HepG2 (cell line): Measurements from ENCODE around the gene RBP7. TPM values are rescaled to one million over a fixed set of nuclear protein-coding genes. Genes with fewer than 3 reads are reported as not detected.

Experiments
- ATAC-seq: fragments of 200-7000 bp; cut with Tn5 transposase; 3 replicates; pipeline ENCODE4 v1.9.1; 2020; ENCODE audit warnings: mild to moderate bottlenecking, moderate library complexity
- BruUV-seq: library from RNA; stranded (reverse); fragments of 400-500 nt; replicated peaks from 2 replicates; lab custom pipeline; 2021; lab: Mats Ljungman, UMichigan
- CTCF ChIA-PET: fragments of 300-600 bp; formaldehyde crosslinking; extraction: SDS; loops from one replicate; lab custom pipeline; 2021; ENCODE audit warnings: low total read pairs, inconsistent platforms, low intra/inter-chr PET ratio; lab: Yijun Ruan, JAX
- POLR2A ChIA-PET: fragments of 350-600 bp; sonication (Branson Sonifier 250); formaldehyde crosslinking; loops from one replicate; lab custom pipeline; 2020; ENCODE audit warnings: antibody characterized with exemption, inconsistent platforms; lab: Yijun Ruan, JAX
- DNase-seq: peaks from one replicate; pipeline ENCODE4 v3.0.0-alpha.2; 2015; ENCODE audit warnings: low spot score
- FAIRE-seq: peaks from 3 replicates; lab custom pipeline; 2011; peaks lifted over from hg19 to GRCh38; lab: Jason Lieb, UNC
- H2AFZ ChIP-seq: one replicate; pipeline ENCODE4 v1.6.1; 2011; ENCODE audit warnings: low read length, inconsistent platforms
- H3K27ac ChIP-seq: fragments of 300-600 bp; 3 replicates; pipeline ENCODE4 v1.8.0; 2011; ENCODE audit warnings: mixed run types, mild to moderate bottlenecking, mixed read lengths, low read length, inconsistent platforms; ENCODE audit not compliant: insufficient read depth; ENCODE audit errors: extremely low read length
- H3K27me3 ChIP-seq, 2 experiments: fragments of 200-600 bp in 1 of 2; 2 replicates in 1 of 2; 3 replicates in 1 of 2; pipeline versions ENCODE4 v1.6.0 to v1.8.0; 2011; ENCODE audit warnings: low read length in 2 of 2, mild to moderate bottlenecking in 2 of 2, moderate library complexity in 2 of 2, inconsistent platforms in 1 of 2; ENCODE audit not compliant: insufficient read depth in 2 of 2, control insufficient read depth in 1 of 2
- H3K36me3 ChIP-seq, 2 experiments: fragments of 200-600 bp in 1 of 2; replicated peaks in 1 of 2; 2 replicates in 1 of 2; 3 replicates in 1 of 2; pipeline versions ENCODE4 v1.5.1 to v1.8.0; 2011; ENCODE audit warnings: low read length in 2 of 2, inconsistent platforms in 1 of 2; ENCODE audit not compliant: insufficient read depth in 2 of 2, control insufficient read depth in 1 of 2
- H3K4me1 ChIP-seq: 2 replicates; pipeline ENCODE4 v1.5.1; 2012; ENCODE audit warnings: low read length, inconsistent platforms; ENCODE audit not compliant: insufficient read depth
- H3K4me2 ChIP-seq: 2 replicates; pipeline ENCODE4 v1.6.0; 2011; ENCODE audit warnings: low read depth, low read length, inconsistent platforms
- H3K4me3 ChIP-seq, 3 experiments: fragments of 200-600 bp in 1 of 3; sonication (generic), shearing (Covaris generic) in 1 of 3; replicated peaks in 1 of 3; 2 replicates each; pipeline ENCODE4 v1.5.1; 2011 to 2016; ENCODE audit warnings: low read length in 3 of 3, inconsistent platforms in 2 of 3, low read depth in 2 of 3, mild to moderate bottlenecking in 2 of 3, control low read depth in 1 of 3, mixed read lengths in 1 of 3; ENCODE audit not compliant: insufficient read depth in 1 of 3
- H3K79me2 ChIP-seq: one replicate; pipeline ENCODE4 v1.6.1; 2011; ENCODE audit warnings: low read length, inconsistent platforms; ENCODE audit not compliant: insufficient read depth
- H3K9ac ChIP-seq: 2 replicates; pipeline ENCODE4 v1.6.0; 2011; ENCODE audit warnings: mild to moderate bottlenecking, low read depth, low read length, inconsistent platforms; ENCODE audit not compliant: insufficient read depth
- H3K9me3 ChIP-seq: 2 replicates; pipeline ENCODE4 v1.5.1; 2012; ENCODE audit warnings: mild to moderate bottlenecking, low read length
- H4K20me1 ChIP-seq: 2 replicates; pipeline ENCODE4 v1.6.0; 2011; ENCODE audit warnings: inconsistent platforms, mild to moderate bottlenecking, low read length, moderate library complexity; ENCODE audit not compliant: insufficient read depth
- ELF3 ChIP-seq: IDR thresholded peaks from 2 replicates; pipeline ENCODE4 v1.6.1; 2016; ENCODE audit warnings: missing genetic modification reagents, missing compliant biosample characterization
- FOXJ3 ChIP-seq: sonication (generic); formaldehyde crosslinking; IDR thresholded peaks from 2 replicates; pipeline ENCODE4 v1.4.0; 2020; ENCODE audit warnings: missing genetic modification reagents, mild to moderate bottlenecking, borderline replicate concordance
- JARID2 ChIP-seq: sonication (generic); formaldehyde crosslinking; IDR thresholded peaks from 2 replicates; pipeline ENCODE4 v1.8.1; 2023; ENCODE audit warnings: missing genetic modification reagents, inconsistent platforms; ENCODE audit not compliant: insufficient replicate concordance
- MAFG ChIP-seq: sonication (generic); formaldehyde crosslinking; IDR thresholded peaks from 2 replicates; pipeline ENCODE4 v1.5.1; 2020; ENCODE audit warnings: mild to moderate bottlenecking, missing genetic modification reagents
- MAX ChIP-seq: IDR thresholded peaks from 2 replicates; pipeline ENCODE4 v1.6.1; 2012; ENCODE audit warnings: inconsistent platforms
- NFAT5 ChIP-seq: sonication (generic); formaldehyde crosslinking; IDR thresholded peaks from 2 replicates; pipeline ENCODE4 v1.4.0; 2020; ENCODE audit warnings: missing genetic modification reagents
- TBL1XR1 ChIP-seq: fragments of 150-350 bp; IDR thresholded peaks from 2 replicates; pipeline ENCODE4 v1.6.1; 2014; ENCODE audit warnings: borderline replicate concordance, low read length; ENCODE audit not compliant: partially characterized antibody
- THYN1 ChIP-seq: sonication (generic); formaldehyde crosslinking; IDR thresholded peaks from 2 replicates; pipeline ENCODE4 v1.8.1; 2023; ENCODE audit warnings: low read depth, mild to moderate bottlenecking, moderate library complexity, missing genetic modification reagents, borderline replicate concordance
- TRIM22 ChIP-seq: fragments of 450-650 bp; IDR thresholded peaks from 2 replicates; pipeline ENCODE4 v1.6.1; 2017
- ZMYM4 ChIP-seq: sonication (generic); formaldehyde crosslinking; IDR thresholded peaks from 2 replicates; pipeline ENCODE4 v1.8.1; 2023; ENCODE audit warnings: mild to moderate bottlenecking, missing genetic modification reagents
- ZNF205 ChIP-seq: IDR thresholded peaks from 2 replicates; pipeline ENCODE4 v1.6.1; 2018; ENCODE audit warnings: missing biosample characterization, missing genetic modification reagents
- ZNF530 ChIP-seq: sonication (generic); formaldehyde crosslinking; IDR thresholded peaks from 2 replicates; pipeline ENCODE4 v1.5.0; 2020; ENCODE audit warnings: low read depth, mild to moderate bottlenecking, missing genetic modification reagents
- ZNF678 ChIP-seq: sonication (generic); formaldehyde crosslinking; IDR thresholded peaks from 2 replicates; pipeline ENCODE4 v1.4.0; 2020; ENCODE audit warnings: mild to moderate bottlenecking, missing genetic modification reagents
- ZNF770 ChIP-seq: sonication (generic); formaldehyde crosslinking; IDR thresholded peaks from 2 replicates; pipeline ENCODE4 v1.5.0; 2020; ENCODE audit warnings: mild to moderate bottlenecking, missing genetic modification reagents
- WGBS: methylation state at CpG from one replicate; pipeline ENCODE4 v1.1.6; 2017; ENCODE audit warnings: low lambda C conversion rate; 5-methylcytosine and 5-hydroxymethylcytosine counted together
- in situ Hi-C: cut with HindIII; loops from 2 replicates; pipeline ENCODE4 v1.10.0; 2017; ENCODE audit warnings: low pct_unique_long_range_greater_than_20kb; ENCODE audit not compliant: extremely low pct_ligation_motif_present
- intact Hi-C: fragments of 100-400 bp; cut with micrococcal nuclease; formaldehyde crosslinking; loops from one replicate; pipeline ENCODE4 v1.10.0; 2022; ENCODE audit not compliant: unreplicated experiment
- polyA plus RNA-seq, 8 experiments: library from polyadenylated mRNA; depleted of rRNA in 3 of 8; stranded (reverse) in 7 of 8; unstranded in 1 of 8; fragments of >200 nt; fragmentation: Illumina TruSeq in 4 of 8; extraction: Trizol in 4 of 8; gene quantifications; 2 replicates each; pipeline versions ENCODE4 v1.2.1 to v1.2.3, GENCODE V29; 2011 to 2016; ENCODE audit warnings: low read depth in 4 of 8, missing spikeins in 1 of 8, mixed read lengths in 1 of 8; ENCODE audit not compliant: insufficient read depth in 1 of 8
- total RNA-seq, 5 experiments: library from RNA; depleted of rRNA; stranded (reverse); fragments of >200 nt; fragmentation: Illumina TruSeq; extraction: Trizol; gene quantifications; 2 replicates each; pipeline ENCODE4 v1.2.3, GENCODE V29; 2016; ENCODE audit warnings: low read depth in 1 of 5

Gene RBP7
- total and polyA plus RNA-seq, 2 of the 13 experiments (the other 11 are each of a cell fraction or from before 2014, with no cell fraction given) = 1.6 to 2.0 TPM

- H3K4me2 ChIP-seq = no peak overlapping the region
- no peaks in the 10 kb centered on the region for H3K79me2 ChIP-seq
- peaks cover 0 to 3% of the 10 kb centered on the region in 2 experiments; a peak in 1 of 5 replicates for H3K27me3 ChIP-seq
- H3K9me3 ChIP-seq = no peaks in the 10 kb centered on the region
- in situ Hi-C loops (no loop called here), intact Hi-C loops (no loop called here)
- 74% methylated on average over 5 of the region's 5 CpGs for WGBS
- H3K27ac ChIP-seq = no peak overlapping the region
- FAIRE-seq (no peak), ATAC-seq (no peak), DNase-seq (no peak)
- no TSS peak for BruUV-seq
- no peaks in the 10 kb centered on the region for H3K36me3 ChIP-seq
- ChIA-PET POLR2A (no interaction called here), CTCF (no interaction called here)
- no peak overlapping the region for H3K9ac ChIP-seq
- no peak overlapping the region for H2AFZ ChIP-seq
- H3K4me1 ChIP-seq = peaks cover 7% of the 10 kb centered on the region
- TF ChIP-seq FOXJ3 (CRISPR knock-in tag) (no peak), ZNF530 (CRISPR knock-in tag) (no peak), MAX (no peak), ELF3 (CRISPR knock-in tag) (no peak), MAFG (CRISPR knock-in tag) (no peak), THYN1 (CRISPR knock-in tag) (no peak), TRIM22 (no peak), ZNF678 (CRISPR knock-in tag) (no peak), ZNF770 (no peak), ZNF205 (CRISPR knock-in tag) (no peak), ZMYM4 (CRISPR knock-in tag) (no peak), TBL1XR1 (no peak), JARID2 (no peak), NFAT5 (no peak)
- H3K4me3 ChIP-seq = no peak overlapping the region
- H4K20me1 ChIP-seq = no peaks in the 10 kb centered on the region
Measured at GRCh38 chr1:9989773-9990172, 7.3 kb upstream of the RBP7 start.
